Activated CD4-positive, alpha-beta T cell treated with anti-CD3 and anti-CD28 coated beads, Interleukin-2, amount 10 ng/mL, durations not matched to agents 24 days and 14 days (primary cell): ENCODE data around the gene MMP8. TPM values are rescaled to one million over a fixed set of nuclear protein-coding genes. Genes with fewer than 3 reads are reported as not detected.

ENCODE experiments used
- total RNA-seq: library from RNA; stranded (reverse); gene quantifications from 2 replicates; pipeline ENCODE4 v1.2.3, GENCODE V29; 2022

The MMP8 gene
- total RNA-seq, 1 donor from 2014 or later = not detected

Other genes starting within 250 kb of the MMP8 start
- gene MMP7, start 194.2 kb downstream of the MMP8 start, total RNA-seq = not detected in 2 replicates
- not detected in 2 replicates for gene MMP20, start 99.6 kb downstream of the MMP8 start, total RNA-seq
- gene MMP27, start 19.2 kb downstream of the MMP8 start, total RNA-seq = not detected in 2 replicates
- 0.14 TPM in 1 of 2 replicates, not detected in the other for gene MMP10, start 55.7 kb upstream of the MMP8 start, total RNA-seq
- gene MMP1, start 73.2 kb upstream of the MMP8 start, total RNA-seq = not detected in 2 replicates
- not detected in 2 replicates for gene MMP3, start 118.7 kb upstream of the MMP8 start, total RNA-seq
- gene MMP12, start 150.0 kb upstream of the MMP8 start, total RNA-seq = not detected in 2 replicates
- not detected in 2 replicates for gene MMP13, start 230.8 kb upstream of the MMP8 start, total RNA-seq